Measurements from ENCODE around the gene GOLT1A.

- TF ChIP-seq, protein P1, sequence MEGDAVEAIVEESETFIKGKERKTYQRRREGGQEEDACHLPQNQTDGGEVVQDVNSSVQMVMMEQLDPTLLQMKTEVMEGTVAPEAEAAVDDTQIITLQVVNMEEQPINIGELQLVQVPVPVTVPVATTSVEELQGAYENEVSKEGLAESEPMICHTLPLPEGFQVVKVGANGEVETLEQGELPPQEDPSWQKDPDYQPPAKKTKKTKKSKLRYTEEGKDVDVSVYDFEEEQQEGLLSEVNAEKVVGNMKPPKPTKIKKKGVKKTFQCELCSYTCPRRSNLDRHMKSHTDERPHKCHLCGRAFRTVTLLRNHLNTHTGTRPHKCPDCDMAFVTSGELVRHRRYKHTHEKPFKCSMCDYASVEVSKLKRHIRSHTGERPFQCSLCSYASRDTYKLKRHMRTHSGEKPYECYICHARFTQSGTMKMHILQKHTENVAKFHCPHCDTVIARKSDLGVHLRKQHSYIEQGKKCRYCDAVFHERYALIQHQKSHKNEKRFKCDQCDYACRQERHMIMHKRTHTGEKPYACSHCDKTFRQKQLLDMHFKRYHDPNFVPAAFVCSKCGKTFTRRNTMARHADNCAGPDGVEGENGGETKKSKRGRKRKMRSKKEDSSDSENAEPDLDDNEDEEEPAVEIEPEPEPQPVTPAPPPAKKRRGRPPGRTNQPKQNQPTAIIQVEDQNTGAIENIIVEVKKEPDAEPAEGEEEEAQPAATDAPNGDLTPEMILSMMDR (conservative IDR thresholded peaks at IDR 0.05 in 1 of 2, IDR thresholded peaks at IDR 0.05 in 1 of 2; ENCODE audit: low read depth in 1 of 2, low read length in 2 of 2), result peak in 1 of 2 donors; percentile 36
- no peak for TF ChIP-seq EZH2 (IDR thresholded peaks at IDR 0.05; ENCODE audit: low read length, missing control alignments)
Observed at GRCh38 chr1:204206121-204206520, 7.7 kb downstream of the GOLT1A start.
